Lower lobe of right lung (tissue), 2 donors: ENCODE measurements around the gene MROH7. TPM values are rescaled to one million over a fixed set of nuclear protein-coding genes. Genes with fewer than 3 reads are reported as not detected.

Experiments
- ATAC-seq, 2 donors: fragments of 200-7000 bp; cut with Tn5 transposase; one replicate each; pipeline ENCODE4 v1.9.1; 2020 to 2022; ENCODE audit warnings: mild to moderate bottlenecking in 2 of 2, moderate library complexity in 2 of 2
- DNase-seq: peaks from one replicate; pipeline ENCODE4 v3.0.0-alpha.2; 2020
- H3K27ac ChIP-seq: fragments of 200-600 bp; one replicate; pipeline ENCODE4 v1.8.0; 2022
- H3K27me3 ChIP-seq: fragments of 200-600 bp; one replicate; pipeline ENCODE4 v1.8.0; 2022; ENCODE audit warnings: low read depth
- H3K36me3 ChIP-seq: fragments of 200-600 bp; one replicate; pipeline ENCODE4 v1.8.0; 2022; ENCODE audit warnings: mild to moderate bottlenecking
- H3K4me1 ChIP-seq: fragments of 200-600 bp; one replicate; pipeline ENCODE4 v1.8.0; 2022
- H3K4me3 ChIP-seq: fragments of 200-600 bp; one replicate; pipeline ENCODE4 v1.8.0; 2022; ENCODE audit warnings: mild to moderate bottlenecking
- H3K9me3 ChIP-seq: fragments of 200-600 bp; one replicate; pipeline ENCODE4 v1.8.0; 2022
- intact Hi-C: fragments of 100-400 bp; cut with DNase I; formaldehyde crosslinking; loops from one replicate; pipeline ENCODE4 v1.11.0; 2022
- total RNA-seq: library from RNA; stranded (reverse); fragmentation: NEBNext Ultra II Directional; extraction: Animal tissue kit (Norgen Biotek cat#: 25700); gene quantifications from one replicate; pipeline ENCODE4 v1.2.1, GENCODE V29; 2021
- TF ChIP-seq, protein P1 (sequence below): fragments of 200-600 bp; IDR thresholded peaks from one replicate; pipeline ENCODE4 v1.8.0; 2022; ENCODE audit warnings: antibody characterized with exemption, mild to moderate bottlenecking
- donor health status: DM: no; HTN: yes; CAD: no; lungs with severe emphysema.

MROH7 gene
- total RNA-seq, 1 donor from 2014 or later = 2.1 TPM

DNA sequence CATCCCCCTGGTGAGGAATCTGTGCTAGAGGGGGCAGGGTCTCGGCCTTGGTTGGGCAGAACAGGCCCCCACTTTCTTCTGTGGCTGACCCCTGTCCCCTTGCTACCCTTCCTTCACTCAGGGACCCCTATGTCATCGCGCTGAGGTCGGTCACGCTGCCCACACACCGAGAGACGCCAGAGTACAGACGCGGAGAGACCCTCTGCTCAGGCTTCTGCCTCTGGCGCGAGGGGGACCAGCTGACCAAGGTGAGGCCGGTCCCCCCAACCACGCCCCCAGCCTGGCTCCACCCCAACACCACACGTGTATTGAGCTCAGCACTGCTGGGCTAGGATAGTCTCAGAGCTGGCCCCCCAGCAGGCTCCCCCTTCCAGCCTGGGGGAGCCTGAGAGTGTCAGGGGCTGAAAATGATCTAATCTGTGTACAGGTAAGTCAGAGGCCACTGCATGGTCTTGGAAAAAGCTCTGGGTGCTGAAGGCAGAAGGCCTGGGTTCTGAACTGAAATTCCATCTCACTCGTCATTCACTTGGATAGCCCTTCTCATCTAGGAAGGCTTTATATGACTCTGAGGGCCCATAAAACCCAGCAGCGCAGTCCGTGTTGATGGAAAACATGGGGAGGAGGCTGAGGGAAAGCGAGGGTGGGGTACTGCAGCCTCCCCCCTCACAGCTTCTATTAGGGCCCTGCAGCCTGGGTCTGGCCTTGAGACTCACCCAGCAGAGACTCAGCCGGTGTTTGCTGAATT lies 33.6 kb upstream of the MROH7 start:
- Histone ChIP-seq H3K4me1 (no peaks in the 10 kb centered on the region), H3K27me3 (no peaks in the 10 kb centered on the region), H3K4me3 (no peak overlapping the region), H3K27ac (no peak overlapping the region), H3K36me3 (no peaks in the 10 kb centered on the region), H3K9me3 (no peaks in the 10 kb centered on the region)
- no peak for ATAC-seq
- no peak for DNase-seq
- TF ChIP-seq, protein P1, sequence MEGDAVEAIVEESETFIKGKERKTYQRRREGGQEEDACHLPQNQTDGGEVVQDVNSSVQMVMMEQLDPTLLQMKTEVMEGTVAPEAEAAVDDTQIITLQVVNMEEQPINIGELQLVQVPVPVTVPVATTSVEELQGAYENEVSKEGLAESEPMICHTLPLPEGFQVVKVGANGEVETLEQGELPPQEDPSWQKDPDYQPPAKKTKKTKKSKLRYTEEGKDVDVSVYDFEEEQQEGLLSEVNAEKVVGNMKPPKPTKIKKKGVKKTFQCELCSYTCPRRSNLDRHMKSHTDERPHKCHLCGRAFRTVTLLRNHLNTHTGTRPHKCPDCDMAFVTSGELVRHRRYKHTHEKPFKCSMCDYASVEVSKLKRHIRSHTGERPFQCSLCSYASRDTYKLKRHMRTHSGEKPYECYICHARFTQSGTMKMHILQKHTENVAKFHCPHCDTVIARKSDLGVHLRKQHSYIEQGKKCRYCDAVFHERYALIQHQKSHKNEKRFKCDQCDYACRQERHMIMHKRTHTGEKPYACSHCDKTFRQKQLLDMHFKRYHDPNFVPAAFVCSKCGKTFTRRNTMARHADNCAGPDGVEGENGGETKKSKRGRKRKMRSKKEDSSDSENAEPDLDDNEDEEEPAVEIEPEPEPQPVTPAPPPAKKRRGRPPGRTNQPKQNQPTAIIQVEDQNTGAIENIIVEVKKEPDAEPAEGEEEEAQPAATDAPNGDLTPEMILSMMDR = no peak
- intact Hi-C loops = no loop called here

DNA sequence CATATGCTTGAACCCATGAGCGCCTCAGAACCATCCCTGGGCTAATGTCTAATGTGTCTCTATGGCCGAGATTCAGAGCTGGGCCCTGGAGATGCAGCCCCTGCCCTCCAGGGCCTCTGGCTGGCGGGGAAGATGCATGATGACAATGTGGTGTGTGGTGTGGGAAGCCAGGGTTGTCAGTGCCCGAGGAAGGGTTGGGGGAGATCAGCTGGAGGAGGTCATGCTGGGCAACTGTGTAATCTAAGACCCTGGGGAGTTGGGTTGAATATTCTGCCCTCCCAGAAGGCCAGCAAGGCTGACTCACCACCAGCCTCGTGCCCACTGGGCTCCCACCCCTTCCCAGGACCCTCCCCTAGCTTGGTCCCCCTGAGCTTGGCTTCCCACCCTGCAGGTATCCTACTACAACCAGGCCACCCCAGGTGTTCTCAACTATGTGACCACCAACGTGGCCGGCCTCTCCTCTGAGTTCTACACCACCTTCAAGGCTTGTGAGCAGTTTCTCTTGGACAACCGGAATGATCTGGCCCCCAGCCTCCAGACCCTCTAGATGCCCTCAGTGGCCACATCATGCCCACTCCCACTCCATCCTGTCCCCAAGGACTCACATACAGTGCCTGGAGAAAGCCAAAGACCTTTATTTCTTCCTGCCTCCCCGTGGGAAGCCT lies 32.9 kb upstream of the MROH7 start:
- Histone ChIP-seq H3K4me1 (no peaks in the 10 kb centered on the region), H3K36me3 (no peaks in the 10 kb centered on the region), H3K9me3 (no peaks in the 10 kb centered on the region), H3K4me3 (no peak overlapping the region), H3K27me3 (no peaks in the 10 kb centered on the region), H3K27ac (no peak overlapping the region)
- no peak for DNase-seq
- intact Hi-C loops = no loop called here
- ATAC-seq = no peak
- TF ChIP-seq, protein P1 = no peak

DNA sequence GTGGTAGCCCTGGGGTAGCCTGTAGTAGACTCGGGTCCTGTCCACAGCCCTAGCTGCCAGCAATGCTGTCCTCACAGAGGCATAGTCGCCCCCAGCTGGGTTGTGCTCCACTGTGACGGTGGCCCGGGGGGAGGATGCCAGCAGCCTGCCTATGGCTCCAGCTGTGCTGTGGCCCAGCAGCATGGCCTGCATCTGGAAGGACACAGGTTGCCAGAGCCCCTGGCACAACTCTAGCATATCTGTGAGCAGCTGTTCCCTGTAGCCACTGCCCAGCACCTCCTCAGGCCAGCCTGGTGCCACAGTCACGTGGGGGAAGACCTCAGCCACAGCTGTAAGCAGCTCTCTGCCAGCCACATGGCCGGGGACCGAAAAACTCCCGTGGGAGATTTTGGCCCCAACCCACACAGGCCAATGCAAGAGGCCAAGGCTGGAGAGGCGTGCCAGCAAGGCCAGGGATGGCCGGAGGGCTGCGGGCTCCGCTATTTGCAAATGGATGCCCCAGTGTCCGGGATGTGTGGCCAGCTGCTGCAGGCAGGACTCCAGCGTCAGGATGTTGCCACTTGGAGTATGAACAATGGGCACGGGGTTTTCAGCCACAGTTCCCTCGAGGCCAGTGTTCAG lies 32.2 kb upstream of the MROH7 start:
- ATAC-seq (peak in 1 of 2 donors; percentile 12), DNase-seq (no peak)
- Histone ChIP-seq H3K27me3 (no peaks in the 10 kb centered on the region), H3K4me1 (no peaks in the 10 kb centered on the region), H3K4me3 (no peak overlapping the region), H3K27ac (no peak overlapping the region), H3K36me3 (no peaks in the 10 kb centered on the region), H3K9me3 (no peaks in the 10 kb centered on the region)
- intact Hi-C loops = no loop called here
- TF ChIP-seq, protein P1 = no peak

DNA sequence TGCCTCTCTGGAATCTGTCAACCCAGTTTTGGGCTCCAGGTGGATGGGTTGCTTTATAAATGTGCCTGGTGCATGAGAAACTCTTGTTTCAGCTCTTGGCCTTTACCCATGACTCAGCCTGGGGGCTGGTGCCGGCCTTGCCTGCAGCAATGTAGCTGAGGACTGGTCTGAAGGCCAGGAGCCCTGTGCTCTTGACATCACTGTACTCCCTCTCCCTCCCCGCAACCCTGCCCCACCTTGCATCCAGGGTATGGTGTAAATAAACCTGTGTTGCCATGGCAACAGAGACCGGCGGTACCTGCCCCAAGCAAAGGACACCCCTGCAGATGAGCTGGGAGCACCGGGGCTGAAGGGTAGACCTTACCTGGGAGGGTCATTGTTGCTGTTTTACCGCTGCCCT lies 31.5 kb upstream of the MROH7 start:
- ATAC-seq = no peak
- TF ChIP-seq, protein P1 = no peak

DNA sequence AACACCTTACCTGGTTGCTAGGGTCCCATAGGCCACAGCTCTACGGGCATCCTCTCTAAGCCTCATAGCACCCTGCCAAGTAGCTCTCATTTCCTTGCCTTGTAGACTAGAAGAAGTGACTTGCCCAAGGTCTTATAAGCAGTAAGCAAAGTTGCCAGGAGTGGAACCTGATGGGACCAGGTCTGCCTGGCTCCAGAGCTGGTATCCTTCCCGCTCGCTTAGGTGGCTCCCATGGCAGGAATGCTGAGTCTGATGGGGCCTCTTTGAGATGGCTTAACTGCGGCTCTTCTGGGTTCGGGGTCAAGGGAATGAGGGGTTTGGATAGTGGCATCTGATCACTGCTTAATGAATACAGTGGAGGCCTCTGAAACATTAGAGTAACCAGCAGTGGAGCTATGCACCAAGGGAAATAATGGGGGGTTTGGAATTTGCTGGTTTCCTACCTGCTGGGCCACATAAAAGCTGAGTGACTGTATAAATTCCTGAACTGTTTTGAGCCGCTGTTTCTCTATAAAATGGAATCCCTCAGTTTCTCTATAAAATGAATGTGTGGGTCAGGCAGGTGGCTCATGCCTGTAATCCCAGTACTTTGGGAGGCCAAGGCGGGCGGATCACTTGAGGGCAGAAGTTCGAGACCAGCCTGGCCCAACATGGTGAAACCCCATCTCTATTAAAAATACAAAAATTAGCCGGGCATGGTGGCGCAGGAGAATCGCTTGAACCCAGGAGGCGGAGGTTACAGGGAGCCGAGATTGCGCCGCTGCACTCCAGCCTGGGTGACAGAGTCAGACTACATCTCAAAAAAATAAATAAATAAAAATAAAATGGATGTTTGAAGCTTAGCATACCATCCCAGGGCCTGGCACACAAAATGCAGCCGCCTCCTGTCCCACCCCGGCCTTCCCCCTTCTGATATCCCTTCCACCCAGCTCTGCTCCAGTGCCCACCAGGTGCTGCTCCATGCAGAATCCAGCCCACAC lies 30.7 kb upstream of the MROH7 start:
- Histone ChIP-seq H3K27ac (no peak overlapping the region), H3K4me1 (no peaks in the 10 kb centered on the region), H3K9me3 (no peaks in the 10 kb centered on the region), H3K27me3 (no peaks in the 10 kb centered on the region), H3K36me3 (no peaks in the 10 kb centered on the region), H3K4me3 (no peak overlapping the region)
- no peak for DNase-seq
- no peak for ATAC-seq
- TF ChIP-seq, protein P1 = no peak
- intact Hi-C loops = no loop called here

More for the DNA sequence above, 31.5 kb upstream of the MROH7 start:
- Histone ChIP-seq H3K4me3 (no peak overlapping the region), H3K36me3 (no peaks in the 10 kb centered on the region), H3K9me3 (no peaks in the 10 kb centered on the region), H3K27ac (no peak overlapping the region), H3K27me3 (no peaks in the 10 kb centered on the region), H3K4me1 (no peaks in the 10 kb centered on the region)
- no peak for DNase-seq
- intact Hi-C loops = no loop called here
